GM21526 (cell line): ENCODE data around the gene MRPL10.

ENCODE experiments used
- ATAC-seq: cut with Tn5 transposase; IDR thresholded peaks from one replicate; pipeline ENCODE4 v1.9.1; 2021; ENCODE audit warnings: moderate library complexity; ENCODE audit not compliant: unreplicated experiment, low FRiP score

Gene MRPL10

GRCh38 chr17:47831003-47831933 lies at the start of gene MRPL10, which contains the start of gene LRRC46:
Gene MRPL10, minus strand, starts transcription at chr17:47831541. Its CDS starts 30 bp downstream, at chr17:47831511.
Gene LRRC46, plus strand, starts transcription at chr17:47831670. Its CDS starts 320 bp downstream, at chr17:47831990.
- ATAC-seq = peak; percentile 80

- ATAC-seq = no peak
These were observed 48.6 kb upstream of the MRPL10 start for GRCh38 chr17:47879776-47880454.

DNA sequence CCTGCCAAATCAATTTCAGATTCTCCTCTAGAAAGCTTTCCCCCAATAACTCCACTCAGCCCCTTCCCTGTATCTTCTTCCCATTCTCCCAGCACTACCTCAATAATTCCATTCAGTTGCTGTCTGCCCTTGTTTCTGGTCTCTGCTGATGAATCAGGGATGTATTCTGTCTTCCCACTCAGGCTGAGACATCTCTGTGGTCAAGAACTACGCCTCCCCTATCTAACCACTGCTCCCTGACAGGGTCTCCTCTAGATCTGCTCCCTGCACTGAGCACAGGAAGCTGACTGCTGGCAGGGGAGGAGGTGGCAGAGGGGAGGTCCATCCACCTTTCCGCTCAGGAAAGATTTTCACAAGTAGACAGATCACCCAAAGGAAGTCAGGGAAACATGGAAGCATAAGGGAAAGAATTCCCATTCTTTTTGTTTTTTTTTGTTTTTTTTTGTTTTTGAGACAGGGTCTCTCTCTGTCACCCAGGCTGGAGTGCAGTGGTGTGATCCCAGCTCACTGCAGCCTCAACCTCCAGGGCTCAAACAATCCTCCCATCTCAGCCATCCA lies 47.8 kb upstream of the MRPL10 start:
- no peak for ATAC-seq

GRCh38 chr17:47878203-47879027 lies 47.1 kb upstream of the MRPL10 start:
- ATAC-seq = no peak

- no peak for ATAC-seq
These were observed 46.2 kb upstream of the MRPL10 start for GRCh38 chr17:47877368-47878034.

- ATAC-seq = no peak
These were observed 44.0 kb upstream of the MRPL10 start for GRCh38 chr17:47875011-47875985.

GRCh38 chr17:47873200-47874090 lies 42.1 kb upstream of the MRPL10 start:
- no peak for ATAC-seq

- ATAC-seq = no peak
These were observed 41.4 kb upstream of the MRPL10 start for GRCh38 chr17:47872651-47873161.

DNA sequence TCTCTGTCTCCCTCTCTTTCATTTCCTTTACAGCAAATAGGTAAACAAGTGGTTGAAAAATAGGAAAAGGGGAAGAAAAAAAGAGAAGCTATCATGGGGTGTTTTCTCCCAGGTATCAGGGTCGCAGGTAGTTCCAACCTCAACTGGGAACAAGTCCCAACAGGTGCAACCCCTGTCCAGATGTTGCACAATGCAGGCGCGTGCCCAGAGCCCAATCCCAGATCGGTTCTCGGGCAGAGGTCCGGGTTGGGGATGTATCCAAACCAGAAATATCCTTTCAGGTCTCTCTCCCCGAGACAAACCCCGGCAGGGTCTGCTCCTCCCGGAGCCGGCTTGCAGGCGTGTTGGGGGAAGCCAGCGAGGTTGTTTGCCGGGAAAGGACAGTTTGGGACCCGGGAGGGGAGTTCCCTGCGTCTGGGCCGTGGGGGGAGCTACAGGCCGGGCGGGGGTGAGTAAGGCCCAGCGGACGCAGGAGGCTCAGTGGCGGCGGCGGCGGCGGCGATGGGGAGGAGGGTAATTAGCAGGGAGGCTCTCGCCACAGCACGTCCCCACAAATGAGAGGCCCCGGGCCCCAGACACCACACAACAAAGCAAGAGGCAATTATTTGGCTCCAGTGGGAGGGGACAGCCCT lies 40.8 kb upstream of the MRPL10 start:
- ATAC-seq = no peak

GRCh38 chr17:47871048-47871447 lies 39.7 kb upstream of the MRPL10 start:
- no peak for ATAC-seq

DNA sequence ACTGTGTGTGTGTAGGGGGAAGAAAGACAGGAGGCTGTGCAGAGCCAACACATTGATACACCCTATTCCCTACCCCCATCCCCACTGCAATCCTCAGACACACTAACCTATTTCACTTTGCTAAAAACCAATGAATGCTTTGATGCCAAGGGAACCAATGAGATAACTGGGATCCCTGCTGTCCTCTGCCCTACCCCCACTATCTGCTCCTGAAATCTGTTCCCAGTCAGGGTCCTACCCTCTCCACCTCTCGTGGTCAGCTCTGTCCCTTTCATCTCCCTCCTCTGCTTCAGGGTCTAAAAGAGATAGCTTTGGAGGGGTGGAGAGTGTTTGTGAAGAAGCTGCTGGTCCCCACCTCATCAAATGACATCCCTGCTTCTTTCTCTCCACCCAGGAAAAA lies 38.7 kb upstream of the MRPL10 start:
- no peak for ATAC-seq

DNA sequence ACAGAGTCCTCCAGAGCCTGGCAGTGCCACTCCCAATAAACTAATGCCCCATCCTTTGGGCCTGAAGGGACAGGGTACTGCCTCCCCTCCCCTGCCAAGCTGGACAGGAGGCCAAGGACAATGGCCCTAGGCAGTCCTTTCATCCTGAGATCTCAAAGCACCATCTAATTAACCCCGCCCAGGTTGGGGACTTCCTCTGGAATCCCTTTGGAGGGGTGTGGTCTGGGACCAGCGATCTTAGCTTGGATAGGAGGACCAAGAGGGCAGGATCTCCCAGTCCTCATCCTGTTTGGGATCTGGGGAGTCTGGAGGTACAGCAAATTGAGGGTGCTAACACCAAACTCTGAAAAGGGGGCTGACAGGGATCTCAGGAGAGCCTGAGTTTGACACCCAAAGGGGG lies 37.8 kb upstream of the MRPL10 start:
- ATAC-seq = no peak

DNA sequence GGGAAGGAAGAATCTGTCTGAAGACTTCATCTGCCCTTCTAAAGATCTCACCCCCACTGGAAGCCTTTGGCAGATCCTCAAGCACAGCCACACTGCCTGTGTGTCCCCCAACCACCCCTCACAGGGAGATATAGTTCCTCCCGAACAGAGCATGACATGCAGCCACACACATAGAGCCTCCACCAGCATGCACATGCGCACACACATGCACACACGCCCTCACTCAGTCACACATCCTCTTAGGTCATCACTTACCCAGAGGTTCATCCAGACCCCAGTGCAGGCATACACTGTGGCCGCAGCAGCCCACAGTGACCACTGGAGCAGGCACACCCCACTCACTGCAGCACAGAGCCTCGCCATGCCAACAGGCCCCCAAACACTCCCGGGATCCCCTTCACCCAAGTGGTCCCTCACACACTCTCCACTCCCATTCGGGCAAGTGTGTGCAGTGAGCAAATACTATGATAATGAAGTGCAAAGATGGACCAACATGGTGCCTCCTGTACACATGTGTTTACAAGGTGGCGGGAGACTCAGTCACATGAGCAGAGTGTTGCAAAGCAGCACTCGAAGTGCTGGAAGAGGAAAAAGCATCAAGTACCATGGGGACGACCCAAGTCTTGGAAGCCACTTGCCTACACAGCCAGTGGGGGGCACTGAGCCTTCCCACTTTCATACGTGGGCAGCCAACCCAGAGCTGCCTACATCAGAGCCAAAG lies 36.6 kb upstream of the MRPL10 start:
- ATAC-seq = no peak

DNA sequence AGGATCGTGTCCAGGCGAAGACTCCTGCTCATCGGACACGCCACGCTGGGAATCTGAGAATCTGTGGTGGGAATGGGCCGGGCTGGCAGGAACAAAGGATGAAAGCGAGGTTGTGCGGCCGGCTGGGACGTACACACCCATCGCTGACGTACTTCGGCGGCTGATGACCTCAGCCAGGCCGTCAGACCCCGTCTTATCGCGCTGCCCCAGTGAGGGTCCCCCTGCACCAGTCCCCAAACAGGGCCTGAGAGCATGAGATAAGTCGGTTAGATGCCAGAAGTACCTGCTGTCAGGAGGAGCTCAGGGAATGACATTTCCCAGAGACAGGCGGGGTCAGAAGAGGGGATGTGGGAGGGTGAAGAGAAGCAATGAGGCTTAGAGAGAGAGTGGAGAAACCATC lies 35.6 kb upstream of the MRPL10 start:
- ATAC-seq = no peak

DNA sequence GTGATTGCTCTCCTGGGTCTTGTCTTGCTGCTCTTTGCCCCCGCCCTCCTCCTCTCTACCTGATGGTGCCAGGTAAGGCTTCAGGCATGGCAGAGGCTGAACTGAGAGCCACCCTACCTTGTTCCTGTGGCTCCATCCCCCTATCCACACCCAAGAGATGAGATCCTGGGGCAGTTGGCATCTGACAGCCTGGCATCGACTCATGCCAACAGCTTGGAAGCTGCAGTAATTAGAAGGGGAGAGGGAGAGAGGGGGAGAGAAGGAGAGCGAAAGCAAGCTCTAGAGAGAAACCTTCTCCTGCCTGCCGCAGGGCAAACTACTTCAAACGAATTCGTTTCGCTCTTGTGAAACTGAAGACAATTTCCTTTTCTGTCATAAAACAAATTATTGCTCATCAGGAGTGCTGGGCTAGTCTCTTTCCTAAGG lies 33.5 kb upstream of the MRPL10 start:
- ATAC-seq = no peak

DNA sequence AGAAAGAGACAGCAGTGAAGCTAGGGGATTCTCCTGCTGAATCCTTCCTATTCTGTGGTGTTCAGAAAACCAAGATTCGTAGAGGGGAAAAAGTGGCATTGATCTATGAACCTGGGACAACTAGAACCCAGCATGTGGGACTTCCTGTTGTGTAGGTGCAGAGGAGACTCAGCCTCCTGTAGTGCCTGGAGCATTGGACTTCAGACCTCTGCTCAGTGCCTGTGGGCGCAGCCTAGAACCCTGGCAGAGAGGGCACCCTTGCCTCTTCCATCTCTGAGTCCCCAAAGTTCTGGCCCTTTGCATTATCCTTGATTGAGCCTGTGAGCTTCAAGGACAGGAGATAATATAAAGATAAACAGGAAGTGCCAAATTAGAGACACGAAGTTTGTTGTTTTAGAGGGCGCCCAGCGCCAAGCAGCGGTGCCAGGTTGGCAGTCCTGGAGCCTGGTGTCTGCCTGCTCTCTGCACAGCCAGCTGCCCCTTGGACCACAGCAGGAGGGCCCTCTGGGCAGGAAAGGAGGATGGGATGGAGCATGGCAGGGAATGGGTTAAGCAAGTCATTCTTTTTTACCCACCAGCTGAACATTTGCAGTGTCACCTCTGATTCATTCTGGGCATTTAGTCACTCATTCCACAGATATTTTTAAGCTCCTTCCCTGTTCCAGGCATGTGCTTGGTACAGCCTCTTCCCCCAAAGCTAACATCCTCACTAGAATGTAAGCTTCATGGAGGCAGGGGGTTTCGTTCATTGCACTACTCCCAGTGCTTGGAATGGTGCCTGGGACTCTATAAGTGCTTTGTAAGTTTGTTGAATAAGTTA lies 31.5 kb upstream of the MRPL10 start:
- no peak for ATAC-seq
